IPS-20b (cell line): ENCODE data around the gene ZSCAN25.
"Not testable (repeated sequence)": the region's sequence is repeated elsewhere in the genome, so short reads cannot be mapped to it uniquely, and the experiment has no call there.

Experiments
- H3K27ac ChIP-seq: one replicate; pipeline ENCODE4 v1.5.1; 2013; ENCODE audit warnings: low read length
- H3K27me3 ChIP-seq: 2 replicates; pipeline ENCODE4 v1.6.1; 2013; ENCODE audit warnings: mild to moderate bottlenecking, low read length, inconsistent platforms; ENCODE audit not compliant: insufficient read depth
- H3K36me3 ChIP-seq: 2 replicates; pipeline ENCODE4 v1.6.1; 2013; ENCODE audit warnings: low read depth, mild to moderate bottlenecking, inconsistent platforms, low read length, moderate library complexity; ENCODE audit not compliant: insufficient read depth
- H3K4me1 ChIP-seq: 2 replicates; pipeline ENCODE4 v1.6.1; 2013; ENCODE audit warnings: mild to moderate bottlenecking, control low read depth, inconsistent platforms, low read length, moderate library complexity; ENCODE audit not compliant: insufficient read depth
- H3K4me3 ChIP-seq: 2 replicates; pipeline ENCODE4 v1.5.1; 2013; ENCODE audit warnings: mild to moderate bottlenecking, low read length, inconsistent platforms
- H3K9ac ChIP-seq: 2 replicates; pipeline ENCODE4 v1.6.1; 2013; ENCODE audit warnings: low read depth, mild to moderate bottlenecking, inconsistent platforms, low read length, moderate library complexity
- H3K9me3 ChIP-seq: 2 replicates; pipeline ENCODE4 v1.6.1; 2013; ENCODE audit warnings: mild to moderate bottlenecking, low read depth, low read length, inconsistent platforms; ENCODE audit not compliant: insufficient read depth

Gene ZSCAN25

DNA sequence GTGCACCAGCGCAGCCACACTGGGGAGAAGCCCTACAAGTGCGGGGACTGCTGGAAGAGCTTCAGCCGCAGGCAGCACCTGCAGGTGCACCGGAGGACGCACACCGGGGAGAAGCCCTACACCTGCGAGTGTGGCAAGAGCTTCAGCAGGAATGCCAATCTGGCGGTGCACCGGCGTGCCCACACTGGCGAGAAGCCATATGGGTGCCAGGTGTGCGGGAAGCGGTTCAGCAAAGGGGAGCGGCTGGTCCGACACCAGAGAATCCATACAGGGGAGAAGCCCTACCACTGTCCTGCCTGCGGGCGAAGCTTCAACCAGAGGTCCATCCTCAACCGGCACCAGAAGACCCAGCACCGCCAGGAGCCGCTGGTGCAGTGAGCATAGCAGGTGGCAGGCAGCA lies 12.9 kb downstream of the ZSCAN25 start:
- no peaks in the 10 kb centered on the region for H3K9me3 ChIP-seq
- H3K27me3 ChIP-seq: no peaks in the 10 kb centered on the region
- peak overlapping the region; percentile 18 for H3K27ac ChIP-seq
- peaks cover 74% of the 10 kb centered on the region for H3K36me3 ChIP-seq
- peaks cover 26% of the 10 kb centered on the region for H3K4me1 ChIP-seq
- no peak overlapping the region for H3K4me3 ChIP-seq
- H3K9ac ChIP-seq: no peak overlapping the region

DNA sequence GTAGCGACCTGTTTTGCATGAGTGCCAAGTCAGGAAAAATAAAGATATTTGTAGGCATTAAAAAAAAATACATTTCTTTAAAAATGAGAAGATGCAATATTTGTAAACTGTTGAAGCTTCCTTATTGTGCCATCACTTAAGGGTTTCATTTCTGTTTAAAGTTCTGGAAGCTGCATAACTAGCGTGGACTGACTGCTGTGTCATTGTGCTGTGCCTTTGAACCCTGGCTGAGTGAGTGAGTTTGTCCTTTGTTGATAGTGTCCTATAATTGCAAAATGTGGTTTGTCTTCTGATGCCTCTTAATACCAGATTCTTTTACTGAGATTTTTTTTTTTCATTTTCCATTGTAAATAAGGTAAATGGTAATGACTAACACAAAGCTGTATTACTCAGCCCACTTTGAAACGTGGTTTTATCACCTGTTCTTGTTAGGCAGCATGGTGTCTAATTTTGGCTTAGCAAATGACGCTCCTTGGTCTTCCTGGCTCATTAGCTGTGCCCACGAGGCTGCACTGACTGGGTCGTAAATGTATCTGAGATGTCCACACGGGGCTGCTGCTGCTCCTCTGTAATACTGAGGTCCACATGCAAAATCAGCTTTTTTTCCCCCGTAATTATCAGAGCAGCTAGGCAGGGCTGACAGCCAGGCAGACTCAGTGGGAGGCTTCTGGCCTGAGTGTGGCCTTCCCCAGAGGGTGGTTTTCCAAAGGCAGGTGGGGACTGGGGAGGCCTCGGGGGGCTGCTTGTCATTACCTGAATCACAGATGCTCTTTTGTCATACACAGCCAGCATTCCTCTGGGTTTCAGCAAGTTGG lies 14.8 kb downstream of the ZSCAN25 start:
- no peak overlapping the region for H3K27ac ChIP-seq
- no peak overlapping the region for H3K9ac ChIP-seq
- no peaks in the 10 kb centered on the region for H3K9me3 ChIP-seq
- no peaks in the 10 kb centered on the region for H3K27me3 ChIP-seq
- peaks cover 26% of the 10 kb centered on the region for H3K4me1 ChIP-seq
- H3K4me3 ChIP-seq: no peak overlapping the region
- peaks cover 55% of the 10 kb centered on the region for H3K36me3 ChIP-seq

- H3K4me1 ChIP-seq, H3K27me3 ChIP-seq, H3K27ac ChIP-seq, H3K9me3 ChIP-seq, H3K9ac ChIP-seq, H3K36me3 ChIP-seq, H3K4me3 ChIP-seq: not testable (repeated sequence)
These were observed 20.7 kb downstream of the ZSCAN25 start for GRCh38 chr7:99637414-99637813.

GRCh38 chr7:99638731-99639130 lies 22.0 kb downstream of the ZSCAN25 start:
- no peaks in the 10 kb centered on the region for H3K27me3 ChIP-seq
- no peaks in the 10 kb centered on the region for H3K9me3 ChIP-seq
- no peak overlapping the region for H3K27ac ChIP-seq
- peaks cover 3% of the 10 kb centered on the region; the same call in 1 of the 2 replicates for H3K36me3 ChIP-seq
- H3K4me1 ChIP-seq: peaks cover 10% of the 10 kb centered on the region
- H3K9ac ChIP-seq: no peak overlapping the region
- no peak overlapping the region for H3K4me3 ChIP-seq

DNA sequence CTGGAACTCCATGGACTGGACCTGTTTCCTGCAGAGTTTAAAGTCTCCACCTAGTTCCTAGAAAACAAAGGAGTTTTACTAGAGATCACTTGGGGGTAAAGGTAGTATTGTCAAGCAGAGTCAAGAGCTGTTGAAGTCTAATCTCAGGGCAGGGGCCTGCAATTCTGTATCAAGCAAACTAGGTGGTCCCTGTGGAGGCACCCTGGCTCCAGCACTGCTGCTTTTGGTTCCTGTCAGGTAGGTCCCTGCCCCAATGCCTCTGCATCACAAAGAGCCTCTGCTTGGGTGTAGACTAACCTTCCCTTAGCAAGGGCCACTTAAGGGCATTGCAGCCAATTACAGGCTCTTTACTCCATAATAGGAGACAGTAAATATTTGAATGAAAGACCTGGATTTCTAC lies 22.5 kb downstream of the ZSCAN25 start:
- Histone ChIP-seq H3K9me3 (no peaks in the 10 kb centered on the region), H3K4me1 (peaks cover 10% of the 10 kb centered on the region), H3K4me3 (no peak overlapping the region), H3K27ac (no peak overlapping the region), H3K36me3 (no peaks in the 10 kb centered on the region), H3K9ac (no peak overlapping the region), H3K27me3 (no peaks in the 10 kb centered on the region)

GRCh38 chr7:99642027-99642426 lies 25.3 kb downstream of the ZSCAN25 start:
- Histone ChIP-seq H3K27me3 (no peaks in the 10 kb centered on the region), H3K4me3 (no peak overlapping the region), H3K4me1 (peaks cover 10% of the 10 kb centered on the region), H3K27ac (no peak overlapping the region), H3K9ac (no peak overlapping the region), H3K36me3 (no peaks in the 10 kb centered on the region), H3K9me3 (peaks cover 3% of the 10 kb centered on the region; the same call in 1 of the 2 replicates)

DNA sequence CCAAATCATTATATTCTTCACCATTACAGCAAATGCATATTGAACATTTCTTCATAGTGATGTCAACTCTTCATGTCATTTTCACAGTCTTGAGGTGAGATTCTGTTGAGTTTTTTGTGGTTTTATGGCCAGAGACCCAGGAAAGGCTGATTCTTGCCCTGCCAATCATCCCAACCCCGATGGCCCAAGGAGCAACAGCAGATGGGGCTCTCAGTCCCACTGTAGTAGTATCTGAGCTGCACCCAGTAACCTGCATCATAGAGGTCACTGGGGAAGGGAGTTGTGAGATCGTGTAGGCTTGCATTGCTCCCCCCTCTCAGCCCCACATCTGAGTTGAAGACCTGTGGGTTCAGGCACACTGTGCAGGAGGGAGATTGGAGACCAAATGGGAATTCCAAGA lies 26.7 kb downstream of the ZSCAN25 start:
- Histone ChIP-seq H3K27me3 (no peaks in the 10 kb centered on the region), H3K9ac (no peak overlapping the region), H3K4me3 (no peak overlapping the region), H3K9me3 (peaks cover 3% of the 10 kb centered on the region; the same call in 1 of the 2 replicates), H3K36me3 (no peaks in the 10 kb centered on the region), H3K4me1 (peaks cover 10% of the 10 kb centered on the region), H3K27ac (no peak overlapping the region)

DNA sequence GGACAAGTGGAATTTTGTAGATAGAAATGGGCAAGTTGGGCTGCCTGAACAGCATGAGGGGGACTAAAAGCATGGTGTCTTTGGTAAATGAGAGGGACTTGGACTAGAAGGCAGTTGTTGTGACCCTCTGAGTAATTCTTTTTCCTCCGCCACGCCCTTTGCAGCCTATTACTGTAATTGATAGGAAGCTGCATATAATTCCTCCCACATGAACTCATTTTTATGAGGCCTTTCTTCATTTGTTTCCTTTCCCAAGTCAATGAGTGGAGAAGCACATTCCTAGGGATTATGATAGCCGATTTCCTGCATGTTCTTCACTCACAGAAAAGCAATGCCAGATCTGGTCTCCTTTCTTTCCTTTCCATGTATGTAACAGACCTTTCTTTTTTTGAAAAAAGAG lies 27.7 kb downstream of the ZSCAN25 start:
- Histone ChIP-seq H3K27me3 (no peaks in the 10 kb centered on the region), H3K27ac (no peak overlapping the region), H3K9me3 (peaks cover 3% of the 10 kb centered on the region; the same call in 1 of the 2 replicates), H3K9ac (no peak overlapping the region), H3K4me3 (no peak overlapping the region), H3K4me1 (peaks cover 4% of the 10 kb centered on the region), H3K36me3 (no peaks in the 10 kb centered on the region)

GRCh38 chr7:99645590-99645989 lies 28.8 kb downstream of the ZSCAN25 start:
- H3K27me3 ChIP-seq: no peaks in the 10 kb centered on the region
- no peaks in the 10 kb centered on the region for H3K4me1 ChIP-seq
- H3K4me3 ChIP-seq: no peak overlapping the region
- peaks cover 3% of the 10 kb centered on the region; the same call in 1 of the 2 replicates for H3K9me3 ChIP-seq
- H3K36me3 ChIP-seq: no peaks in the 10 kb centered on the region
- H3K9ac ChIP-seq: no peak overlapping the region
- no peak overlapping the region for H3K27ac ChIP-seq

- no peaks in the 10 kb centered on the region for H3K4me1 ChIP-seq
- no peaks in the 10 kb centered on the region for H3K36me3 ChIP-seq
- H3K27ac ChIP-seq: no peak overlapping the region
- no peak overlapping the region for H3K4me3 ChIP-seq
- no peaks in the 10 kb centered on the region for H3K27me3 ChIP-seq
- H3K9ac ChIP-seq: no peak overlapping the region
- H3K9me3 ChIP-seq: peaks cover 3% of the 10 kb centered on the region; the same call in 1 of the 2 replicates
These were observed 32.1 kb downstream of the ZSCAN25 start for GRCh38 chr7:99648843-99649242.

DNA sequence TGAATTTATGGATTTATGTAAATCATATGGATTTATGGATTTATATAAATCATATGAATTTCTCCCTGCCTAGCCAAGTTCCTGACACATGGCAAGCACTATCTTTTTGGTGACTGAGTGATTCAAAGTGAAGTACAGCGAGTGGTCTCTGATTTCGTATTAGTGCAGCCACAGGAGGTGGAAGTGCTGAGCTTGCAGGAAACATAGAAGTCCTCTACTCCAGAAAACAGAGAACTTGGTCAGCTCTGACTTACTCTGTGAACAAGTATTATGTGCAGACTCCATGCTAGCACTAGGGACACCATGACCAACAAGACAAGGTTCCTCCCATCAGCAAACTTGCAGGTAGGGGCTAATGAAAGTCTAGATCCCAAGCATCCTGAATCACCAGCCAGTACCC lies 34.5 kb downstream of the ZSCAN25 start:
- Histone ChIP-seq H3K4me1 (no peaks in the 10 kb centered on the region), H3K36me3 (no peaks in the 10 kb centered on the region), H3K27ac (no peak overlapping the region), H3K9ac (no peak overlapping the region), H3K27me3 (no peaks in the 10 kb centered on the region), H3K9me3 (no peaks in the 10 kb centered on the region), H3K4me3 (no peak overlapping the region)

DNA sequence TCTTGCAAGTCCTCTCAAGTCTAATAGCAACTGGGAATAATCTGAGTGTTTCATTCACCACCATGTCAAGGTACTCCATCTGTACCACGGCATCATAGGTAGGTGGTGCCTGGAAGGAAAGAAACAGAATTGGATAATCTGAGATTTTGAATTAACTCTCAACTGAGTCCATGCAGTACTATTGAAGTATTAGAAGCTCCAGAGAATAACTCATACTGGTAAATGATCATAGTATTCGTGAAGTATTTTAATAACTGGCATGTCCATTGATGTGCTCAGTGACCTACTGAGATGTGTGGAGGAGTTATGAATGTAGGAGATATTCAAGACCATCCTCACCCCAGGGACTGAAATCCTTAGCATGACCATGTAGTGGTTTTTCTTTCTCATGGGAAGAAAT lies 35.9 kb downstream of the ZSCAN25 start:
- no peaks in the 10 kb centered on the region for H3K4me1 ChIP-seq
- H3K27ac ChIP-seq: no peak overlapping the region
- H3K36me3 ChIP-seq: no peaks in the 10 kb centered on the region
- no peak overlapping the region for H3K4me3 ChIP-seq
- no peaks in the 10 kb centered on the region for H3K27me3 ChIP-seq
- no peak overlapping the region for H3K9ac ChIP-seq
- H3K9me3 ChIP-seq: no peaks in the 10 kb centered on the region
